Common myeloid progenitor, CD34-positive (primary cell): ENCODE data around the gene RUNDC1.
"Not testable (repeated sequence)": the region's sequence is repeated elsewhere in the genome, so short reads cannot be mapped to it uniquely, and the experiment has no call there.

ENCODE experiments used
- CTCF ChIA-PET: fragments of 350-600 bp; sonication (Branson Sonifier 250); formaldehyde crosslinking; loops from one replicate; lab custom pipeline; 2021; ENCODE audit warnings: antibody characterized with exemption; lab: Charles Lee
- POLR2A ChIA-PET: fragments of 350-600 bp; sonication (Branson Sonifier 250); formaldehyde crosslinking; loops from one replicate; lab custom pipeline; 2021; ENCODE audit warnings: antibody characterized with exemption; lab: Charles Lee
- DNase-seq, 3 donors: peaks; one replicate each; pipeline versions ENCODE4 v3.0.0 to v3.0.0-alpha.2; 2013
- H3K27ac ChIP-seq, 2 experiments: 1 replicate in 1 of 2; 2 replicates in 1 of 2; pipeline ENCODE4 v1.7.0; 2013; ENCODE audit warnings: inconsistent platforms in 2 of 2, low read length in 2 of 2, mild to moderate bottlenecking in 2 of 2, low read depth in 1 of 2, moderate library complexity in 1 of 2; ENCODE audit not compliant: severe bottlenecking in 2 of 2, insufficient read depth in 1 of 2, poor library complexity in 1 of 2
- H3K27me3 ChIP-seq, 5 experiments: replicated peaks in 2 of 5; 1 replicate in 3 of 5; 2 replicates in 2 of 5; pipeline versions ENCODE4 v1.6.1 to v1.7.0; 2013; ENCODE audit warnings: low read length in 4 of 5, mild to moderate bottlenecking in 2 of 5, moderate library complexity in 2 of 5, inconsistent platforms in 1 of 5; ENCODE audit not compliant: insufficient read depth in 5 of 5, control insufficient read depth in 4 of 5
- H3K36me3 ChIP-seq, 4 experiments: 1 replicate in 2 of 4; 2 replicates in 2 of 4; pipeline versions ENCODE4 v1.6.1 to v1.7.0; 2013; ENCODE audit warnings: low read length in 3 of 4, control low read depth in 1 of 4, mild to moderate bottlenecking in 1 of 4; ENCODE audit not compliant: control insufficient read depth in 4 of 4, insufficient read depth in 4 of 4
- H3K4me1 ChIP-seq, 4 experiments: 1 replicate in 3 of 4; 2 replicates in 1 of 4; pipeline versions ENCODE4 v1.6.1 to v1.7.1; 2013; ENCODE audit warnings: low read length in 3 of 4, mild to moderate bottlenecking in 3 of 4, control low read depth in 1 of 4, inconsistent platforms in 1 of 4, moderate library complexity in 1 of 4; ENCODE audit not compliant: control insufficient read depth in 4 of 4, insufficient read depth in 4 of 4; ENCODE audit errors: control extremely low read depth in 1 of 4
- H3K4me3 ChIP-seq, 7 experiments: 1 replicate in 4 of 7; 2 replicates in 3 of 7; pipeline versions ENCODE4 v1.5.1 to v1.7.0; 2013; ENCODE audit warnings: mild to moderate bottlenecking in 7 of 7, low read length in 6 of 7, moderate library complexity in 6 of 7, inconsistent platforms in 2 of 7, low read depth in 2 of 7, control low read depth in 1 of 7; ENCODE audit not compliant: insufficient read depth in 4 of 7, control insufficient read depth in 1 of 7; ENCODE audit errors: extremely low read depth in 1 of 7
- H3K9me3 ChIP-seq, 5 experiments: 1 replicate in 4 of 5; 2 replicates in 1 of 5; pipeline versions ENCODE4 v1.6.1 to v1.7.1; 2013; ENCODE audit warnings: low read length in 4 of 5, mild to moderate bottlenecking in 2 of 5, inconsistent platforms in 1 of 5, low read depth in 1 of 5, moderate library complexity in 1 of 5; ENCODE audit not compliant: control insufficient read depth in 4 of 5, insufficient read depth in 2 of 5; ENCODE audit errors: control extremely low read depth in 1 of 5
- WGBS: methylation state at CpG from one replicate; pipeline ENCODE4 v1.1.5; 2013; ENCODE audit not compliant: insufficient coverage; 5-methylcytosine and 5-hydroxymethylcytosine counted together

RUNDC1 gene

DNA sequence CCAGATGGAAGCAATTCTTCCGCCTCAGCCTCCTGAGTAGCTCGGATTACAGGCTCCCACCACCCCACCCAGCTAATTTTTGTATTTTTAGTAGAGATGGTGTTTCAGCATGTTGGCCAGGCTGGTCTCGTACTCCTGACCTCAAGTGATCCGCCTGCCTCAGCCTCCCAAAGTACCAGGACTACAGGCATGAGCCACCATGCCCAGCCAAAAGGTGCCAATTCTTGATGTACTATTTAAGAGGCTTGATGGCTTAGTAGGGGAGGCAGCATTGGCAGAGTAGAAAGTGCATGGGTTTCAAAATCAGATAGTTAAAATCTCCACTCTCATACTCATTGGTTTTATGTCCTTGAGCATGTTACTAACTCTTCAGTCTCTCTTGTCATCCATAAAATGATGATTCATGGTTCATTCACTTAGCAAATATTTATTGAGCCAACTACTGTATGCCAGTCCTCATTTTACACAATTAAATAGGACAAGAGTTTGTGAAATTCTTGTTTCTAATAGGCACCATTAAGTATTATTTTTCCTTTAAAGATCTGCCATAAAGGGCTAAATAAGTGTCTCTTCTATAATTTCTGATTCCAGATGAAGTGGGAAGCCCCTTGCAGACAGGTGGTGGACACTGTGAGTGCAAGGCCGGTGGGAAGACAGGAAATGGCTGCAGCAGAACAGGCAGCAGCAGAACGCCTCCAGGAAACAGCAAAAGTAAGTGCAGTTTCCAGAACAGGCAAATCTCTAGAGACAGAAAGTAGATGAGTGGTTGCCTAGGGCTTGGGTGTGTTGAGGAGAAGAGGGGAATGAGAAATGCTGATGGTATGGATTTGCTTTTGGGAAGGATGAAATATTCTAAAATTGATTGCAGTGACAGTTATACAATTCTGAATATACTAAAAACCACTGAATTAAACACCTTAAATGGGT, 9.6 kb downstream of the RUNDC1 start:
- ChIA-PET POLR2A (no interaction called here), CTCF (interaction anchor here (1.5 kb wide), 1 partner anchor 26 kb away, joined by 4 read pairs; the partner anchor contains the start of gene AARSD1)
- whole genome bisulfite sequencing: 100% methylated on average over 4 of the region's 6 CpGs
- Histone ChIP-seq H3K27ac (no peak overlapping the region), H3K9me3 (no peaks in the 10 kb centered on the region), H3K27me3 (no peaks in the 10 kb centered on the region), H3K36me3 (peaks cover 26 to 66% (median 53%) of the 10 kb centered on the region in 4 experiments), H3K4me1 (peaks cover 4 to 12% (median 9%) of the 10 kb centered on the region in 4 experiments), H3K4me3 (no peak overlapping the region)
- DNase-seq: no peak

DNA sequence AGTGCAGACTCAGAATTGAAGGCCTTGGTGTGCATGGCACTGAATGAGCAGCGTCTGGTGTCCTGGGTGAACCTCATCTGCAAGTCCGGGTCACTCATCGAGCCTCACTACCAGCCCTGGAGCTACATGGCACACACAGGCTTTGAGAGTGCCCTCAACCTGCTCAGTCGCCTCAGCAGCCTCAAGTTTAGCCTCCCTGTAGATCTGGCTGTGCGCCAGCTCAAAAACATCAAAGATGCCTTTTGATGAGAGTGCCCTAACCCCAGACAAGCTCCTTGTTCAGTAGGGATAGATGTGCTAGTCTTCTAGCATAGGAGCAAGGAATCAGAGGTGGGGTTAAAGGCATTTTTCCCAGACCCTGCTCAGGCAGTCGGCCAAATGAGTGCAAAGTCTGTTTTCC, 11.1 kb downstream of the RUNDC1 start:
- 96% methylated on average over 6 of the region's 6 CpGs for WGBS
- Histone ChIP-seq H3K4me1 (no peaks in the 10 kb centered on the region), H3K9me3 (no peaks in the 10 kb centered on the region), H3K4me3 (no peak overlapping the region), H3K36me3 (peaks cover 26 to 66% (median 52%) of the 10 kb centered on the region in 4 experiments), H3K27ac (no peak overlapping the region), H3K27me3 (no peaks in the 10 kb centered on the region)
- CTCF ChIA-PET: interaction anchor here (1.5 to 1.8 kb wide), 3 partner anchors 15 to 63 kb away, joined by 4 read pairs; partner anchors contain the start of genes AARSD1 and IFI35
- POLR2A ChIA-PET: no interaction called here
- no peak for DNase-seq

DNA sequence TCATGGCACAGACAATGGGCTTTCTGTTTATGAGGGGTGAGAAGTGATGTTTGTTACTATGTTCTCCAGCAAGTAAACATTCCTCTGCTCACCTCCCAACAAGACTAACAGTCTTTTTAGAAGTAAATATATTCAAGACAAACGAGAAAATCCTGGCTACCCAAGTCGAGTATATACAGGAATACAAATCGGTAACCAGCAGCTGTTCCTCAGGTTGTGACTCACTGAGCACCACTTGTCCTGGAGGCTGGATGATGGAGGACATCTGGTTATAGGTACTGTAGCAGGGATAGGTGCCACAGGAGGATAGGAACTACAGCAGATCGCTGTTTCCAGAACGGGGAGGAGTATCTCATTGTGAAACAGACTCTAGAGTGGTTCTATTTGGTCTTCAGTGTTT, 12.5 kb downstream of the RUNDC1 start:
- no peak overlapping the region for H3K27ac ChIP-seq
- H3K4me1 ChIP-seq: peaks cover 0 to 11% (median 6%) of the 10 kb centered on the region in 4 experiments
- CTCF ChIA-PET: interaction anchor here (1.0 to 1.8 kb wide), 2 partner anchors 8 to 64 kb away, joined by 3 to 4 read pairs; no protein-coding TSS in a partner anchor
- H3K4me3 ChIP-seq: no peak overlapping the region
- POLR2A ChIA-PET: interaction anchor here (0.7 kb wide), 1 partner anchor 38 kb away, joined by 3 read pairs; no protein-coding TSS in a partner anchor
- H3K36me3 ChIP-seq: peaks cover 24 to 56% (median 45%) of the 10 kb centered on the region in 4 experiments
- H3K9me3 ChIP-seq: no peaks in the 10 kb centered on the region
- 100% methylated on average over 4 of the region's 5 CpGs for WGBS
- H3K27me3 ChIP-seq: no peaks in the 10 kb centered on the region
- no peak for DNase-seq

DNA sequence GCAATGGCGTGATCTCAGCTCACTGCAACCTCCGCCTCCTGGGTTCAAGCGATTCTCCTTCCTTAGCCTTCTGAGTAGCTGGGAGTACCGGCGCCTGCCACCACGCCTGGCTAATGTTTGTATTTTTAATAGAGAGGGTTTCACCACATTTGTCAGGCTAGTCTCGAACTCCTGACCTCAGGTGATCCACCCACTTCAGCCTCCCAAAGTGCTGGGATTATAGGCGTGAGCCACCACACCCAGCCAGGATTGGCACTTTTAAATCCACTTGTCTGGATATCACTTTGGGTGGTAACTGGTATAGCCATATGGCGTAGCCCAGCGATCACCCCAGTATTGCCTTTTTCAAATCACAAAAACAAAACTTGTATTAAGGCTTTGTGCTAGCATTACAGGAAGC, 13.5 kb downstream of the RUNDC1 start:
- H3K27me3 ChIP-seq, H3K9me3 ChIP-seq, H3K4me3 ChIP-seq, DNase-seq, H3K27ac ChIP-seq: not testable (repeated sequence)
- peaks cover 1 to 11% (median 8%) of the 10 kb centered on the region in 4 experiments for H3K4me1 ChIP-seq
- CTCF ChIA-PET: interaction anchor here (1.0 kb wide), 1 partner anchor 9 kb away, joined by 3 read pairs; no protein-coding TSS in a partner anchor
- H3K36me3 ChIP-seq: peaks cover 20 to 46% (median 40%) of the 10 kb centered on the region in 4 experiments
- POLR2A ChIA-PET: interaction anchor here (0.6 kb wide), 1 partner anchor 30 kb away, joined by 8 read pairs; no protein-coding TSS in a partner anchor
- WGBS: 100% methylated on average over 9 of the region's 10 CpGs

DNA sequence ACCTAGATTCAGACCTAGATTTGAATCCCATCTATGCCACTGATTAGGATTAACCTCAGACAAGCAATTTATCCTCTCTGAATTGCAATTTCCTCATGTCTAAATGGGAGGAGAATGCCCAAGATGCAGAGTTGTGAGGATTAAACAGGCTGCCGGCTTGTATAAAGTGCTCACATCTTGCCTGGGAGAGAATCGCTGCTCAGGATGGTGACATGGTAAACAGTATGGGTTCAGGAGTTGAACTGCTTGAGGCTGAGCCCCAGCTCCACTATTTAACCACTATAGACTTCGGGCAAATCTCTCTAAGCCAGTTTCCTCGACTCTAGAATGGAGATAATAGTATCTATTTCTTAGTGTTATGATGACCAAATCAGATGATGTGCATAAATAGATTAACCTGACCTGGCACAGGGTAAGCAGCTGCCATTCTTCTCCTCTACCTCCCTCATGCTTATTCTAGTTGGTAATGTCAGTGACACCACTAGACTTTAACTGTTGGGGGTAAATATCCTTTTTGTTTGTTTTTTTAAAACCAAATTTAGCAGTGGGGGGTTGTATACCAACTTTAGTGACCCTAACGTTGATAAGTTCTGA, 17.1 kb downstream of the RUNDC1 start:
- Histone ChIP-seq H3K27me3 (no peaks in the 10 kb centered on the region), H3K27ac (peak overlapping the region in 1 of 2 experiments; percentile 64), H3K4me1 (peaks cover 4 to 27% (median 19%) of the 10 kb centered on the region in 4 experiments), H3K36me3 (peaks cover 7 to 47% (median 38%) of the 10 kb centered on the region in 4 experiments), H3K9me3 (no peaks in the 10 kb centered on the region), H3K4me3 (peak overlapping the region in 6 of 7 experiments; percentile 25 to 93 (median 72))
- DNase-seq: no peak
- ChIA-PET CTCF (interaction anchor here (0.8 to 2.8 kb wide), 11 partner anchors 9 to 153 kb away, joined by 3 to 12 read pairs (median 4); partner anchors contain the start of genes AARSD1, AOC2, IFI35 and RUNDC1), POLR2A (interaction anchor here (0.6 to 1.5 kb wide), 12 partner anchors 10 to 604 kb away, joined by 3 to 11 read pairs (median 3); partner anchors contain the start of genes AARSD1 and NBR1)
- WGBS: 36% methylated on average over 2 of the region's 5 CpGs

DNA sequence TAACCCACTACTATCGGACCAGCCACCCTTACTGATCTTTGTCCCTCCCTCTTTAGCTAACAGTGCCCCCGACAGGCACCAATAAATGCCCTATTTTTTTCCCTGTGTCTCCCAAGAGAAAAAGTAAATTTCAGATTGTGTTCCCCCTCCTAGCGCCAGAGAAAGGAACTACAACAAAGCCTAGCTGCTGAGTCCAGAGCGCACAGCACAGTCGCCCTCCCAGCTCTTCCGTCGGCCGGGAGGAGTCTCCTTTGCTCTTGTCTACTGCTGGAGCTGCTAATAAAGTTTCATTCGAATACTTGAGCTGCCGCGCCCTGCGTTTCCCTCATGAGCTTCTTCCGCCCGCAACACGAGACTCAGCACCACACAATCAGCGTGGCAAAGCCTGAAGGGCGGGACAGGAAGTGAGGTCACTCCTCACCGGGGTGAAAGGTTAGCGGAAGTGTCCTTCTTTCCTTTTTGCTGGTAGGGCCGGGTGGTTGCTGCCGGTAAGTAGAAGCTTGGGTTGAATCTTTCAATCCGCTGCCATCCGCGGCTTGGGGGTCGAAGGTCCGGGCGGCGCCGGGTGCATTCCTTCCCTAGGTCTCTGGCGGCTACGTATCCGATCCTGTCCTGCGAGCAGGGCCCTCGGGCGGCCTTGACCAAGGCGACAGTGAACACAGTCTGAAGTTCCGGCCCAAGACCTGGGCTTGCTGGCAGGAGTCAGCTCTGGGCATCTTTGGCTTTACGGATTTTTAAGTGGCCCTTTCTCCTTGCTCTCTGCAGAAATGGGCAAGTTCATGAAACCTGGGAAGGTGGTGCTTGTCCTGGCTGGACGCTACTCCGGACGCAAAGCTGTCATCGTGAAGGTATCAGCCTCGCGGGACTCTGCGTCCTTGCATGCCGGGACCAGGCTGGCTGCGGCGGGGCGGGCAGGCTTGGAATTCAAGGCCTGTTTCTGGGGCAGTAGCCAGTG, 17.9 kb downstream of the RUNDC1 start, which contains the start of gene RPL27:
RPL27 (plus strand) TSS at position 436 of the 955 bp plus-strand sequence; CDS start at position 768, 332 bp downstream.
- WGBS: under 1% methylated on average over 42 of the region's 49 CpGs
- peaks cover 2 to 47% (median 37%) of the 10 kb centered on the region in 4 experiments for H3K36me3 ChIP-seq
- CTCF ChIA-PET: interaction anchor here (0.8 to 2.8 kb wide), 13 partner anchors 8 to 154 kb away, joined by 3 to 12 read pairs (median 4); partner anchors contain the start of genes AARSD1, AOC2, IFI35 and RUNDC1

More for the DNA sequence above, 17.9 kb downstream of the RUNDC1 start, which contains the start of gene RPL27:
- Histone ChIP-seq H3K4me1 (peaks cover 4 to 27% (median 19%) of the 10 kb centered on the region in 4 experiments), H3K9me3 (no peaks in the 10 kb centered on the region), H3K4me3 (peak within 1 kb of the TSS; percentile 75 to 97 (median 93)), H3K27me3 (no peaks in the 10 kb centered on the region), H3K27ac (peak within 1 kb of the TSS; percentile 97 to 99)
- peak; percentile 100 for DNase-seq
- POLR2A ChIA-PET: interaction anchor here (0.5 to 1.5 kb wide), 12 partner anchors 9 to 604 kb away, joined by 3 to 11 read pairs (median 3); partner anchors contain the start of genes AARSD1 and NBR1
